ENCODE data around the gene ADGRL3. TPM values are rescaled to one million over a fixed set of nuclear protein-coding genes. Genes with fewer than 3 reads are reported as not detected.

Gene ADGRL3
- total RNA-seq, 1 donor from 2014 or later: 44.8 TPM

DNA sequence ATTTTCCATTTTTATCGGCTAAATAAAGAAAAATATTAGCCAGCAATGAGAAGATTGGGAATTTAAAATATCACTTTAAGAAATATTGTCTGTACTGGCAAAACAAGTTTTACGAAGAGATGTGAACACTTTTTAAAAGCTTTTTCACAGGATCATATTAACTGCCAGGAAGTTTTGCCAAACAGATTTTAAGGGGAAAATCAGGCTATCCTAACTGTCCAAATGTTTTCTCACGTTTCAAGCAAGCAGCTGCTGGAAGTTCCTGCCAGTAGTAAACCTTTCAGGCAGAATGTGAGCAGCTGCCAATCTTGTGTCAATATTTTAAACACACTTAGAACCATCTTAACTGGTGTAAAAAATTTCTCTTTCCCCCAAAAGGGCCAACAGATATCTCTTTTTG lies 101.1 kb downstream of the ADGRL3 start:
- no peaks in the 10 kb centered on the region for H3K9me3 Mint-ChIP-seq (ENCODE audit: unreplicated experiment)
- no peak overlapping the region for H3K4me3 Mint-ChIP-seq (ENCODE audit: unreplicated experiment)
- H3K4me1 Mint-ChIP-seq (ENCODE audit: unreplicated experiment): peaks cover 19% of the 10 kb centered on the region

DNA sequence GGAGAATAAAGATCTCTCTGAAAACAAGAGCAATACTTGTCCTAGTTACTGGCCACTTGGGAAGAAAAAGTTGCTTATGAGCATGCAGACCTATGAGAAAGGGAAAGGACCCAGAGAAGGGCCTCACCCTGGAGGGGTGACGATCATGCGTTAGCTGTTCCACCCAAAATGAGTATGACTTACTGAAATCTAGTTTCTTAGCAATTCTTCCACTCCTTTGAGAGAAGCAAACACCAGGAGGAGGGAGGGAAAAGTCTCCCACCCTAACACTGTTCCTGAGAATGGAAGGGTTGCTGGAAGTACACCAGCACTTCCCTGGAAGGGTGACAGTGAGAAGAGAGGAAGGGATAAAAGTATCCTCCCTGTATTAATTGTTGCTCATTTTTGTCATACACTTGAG lies 107.9 kb downstream of the ADGRL3 start:
- H3K27me3 Mint-ChIP-seq (ENCODE audit: unreplicated experiment): no peaks in the 10 kb centered on the region
- no peak for DNase-seq (ENCODE audit: low spot score)
- no peak overlapping the region for H3K4me3 Mint-ChIP-seq (ENCODE audit: unreplicated experiment)
- no peaks in the 10 kb centered on the region for H3K36me3 Mint-ChIP-seq (ENCODE audit: low read depth, unreplicated experiment)
- no peaks in the 10 kb centered on the region for H3K9me3 Mint-ChIP-seq (ENCODE audit: unreplicated experiment)
- no peak overlapping the region for H3K27ac Mint-ChIP-seq (ENCODE audit: unreplicated experiment)
- TF ChIP-seq, protein P1, sequence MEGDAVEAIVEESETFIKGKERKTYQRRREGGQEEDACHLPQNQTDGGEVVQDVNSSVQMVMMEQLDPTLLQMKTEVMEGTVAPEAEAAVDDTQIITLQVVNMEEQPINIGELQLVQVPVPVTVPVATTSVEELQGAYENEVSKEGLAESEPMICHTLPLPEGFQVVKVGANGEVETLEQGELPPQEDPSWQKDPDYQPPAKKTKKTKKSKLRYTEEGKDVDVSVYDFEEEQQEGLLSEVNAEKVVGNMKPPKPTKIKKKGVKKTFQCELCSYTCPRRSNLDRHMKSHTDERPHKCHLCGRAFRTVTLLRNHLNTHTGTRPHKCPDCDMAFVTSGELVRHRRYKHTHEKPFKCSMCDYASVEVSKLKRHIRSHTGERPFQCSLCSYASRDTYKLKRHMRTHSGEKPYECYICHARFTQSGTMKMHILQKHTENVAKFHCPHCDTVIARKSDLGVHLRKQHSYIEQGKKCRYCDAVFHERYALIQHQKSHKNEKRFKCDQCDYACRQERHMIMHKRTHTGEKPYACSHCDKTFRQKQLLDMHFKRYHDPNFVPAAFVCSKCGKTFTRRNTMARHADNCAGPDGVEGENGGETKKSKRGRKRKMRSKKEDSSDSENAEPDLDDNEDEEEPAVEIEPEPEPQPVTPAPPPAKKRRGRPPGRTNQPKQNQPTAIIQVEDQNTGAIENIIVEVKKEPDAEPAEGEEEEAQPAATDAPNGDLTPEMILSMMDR (IDR thresholded peaks at IDR 0.05; ENCODE audit: unreplicated experiment): no peak
- peaks cover 24% of the 10 kb centered on the region for H3K4me1 Mint-ChIP-seq (ENCODE audit: unreplicated experiment)

More for the DNA sequence above, 101.1 kb downstream of the ADGRL3 start:
- no peak overlapping the region for H3K27ac Mint-ChIP-seq (ENCODE audit: unreplicated experiment)
- TF ChIP-seq, protein P1 (IDR thresholded peaks at IDR 0.05; ENCODE audit: unreplicated experiment): no peak
- H3K27me3 Mint-ChIP-seq (ENCODE audit: unreplicated experiment): no peaks in the 10 kb centered on the region
- H3K36me3 Mint-ChIP-seq (ENCODE audit: low read depth, unreplicated experiment): no peaks in the 10 kb centered on the region
- no peak for DNase-seq (ENCODE audit: low spot score)

DNA sequence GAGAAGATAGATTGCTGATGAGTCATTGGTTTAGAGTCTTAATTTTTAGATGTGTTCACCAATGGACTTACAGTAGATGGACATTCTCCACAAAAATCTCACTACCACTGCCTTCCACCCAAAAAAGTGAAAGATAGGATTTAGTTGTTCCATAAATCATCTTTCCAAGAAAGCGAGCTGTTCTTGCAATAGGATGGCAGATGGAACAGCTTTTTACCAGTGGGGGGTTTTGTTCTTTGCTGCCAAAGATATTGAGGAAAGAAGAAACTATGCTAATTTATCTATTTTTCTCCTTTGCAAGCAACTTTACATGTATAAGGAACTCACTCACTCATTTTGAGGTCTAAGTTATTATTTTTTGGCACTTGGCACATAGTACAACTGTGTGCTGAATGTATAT lies 109.5 kb downstream of the ADGRL3 start:
- DNase-seq (ENCODE audit: low spot score): no peak
- H3K4me3 Mint-ChIP-seq (ENCODE audit: unreplicated experiment): no peak overlapping the region
- TF ChIP-seq, protein P1 (IDR thresholded peaks at IDR 0.05; ENCODE audit: unreplicated experiment): no peak
- no peak overlapping the region for H3K27ac Mint-ChIP-seq (ENCODE audit: unreplicated experiment)
- H3K4me1 Mint-ChIP-seq (ENCODE audit: unreplicated experiment): peaks cover 15% of the 10 kb centered on the region
- H3K36me3 Mint-ChIP-seq (ENCODE audit: low read depth, unreplicated experiment): no peaks in the 10 kb centered on the region
- no peaks in the 10 kb centered on the region for H3K27me3 Mint-ChIP-seq (ENCODE audit: unreplicated experiment)
- no peaks in the 10 kb centered on the region for H3K9me3 Mint-ChIP-seq (ENCODE audit: unreplicated experiment)

DNA sequence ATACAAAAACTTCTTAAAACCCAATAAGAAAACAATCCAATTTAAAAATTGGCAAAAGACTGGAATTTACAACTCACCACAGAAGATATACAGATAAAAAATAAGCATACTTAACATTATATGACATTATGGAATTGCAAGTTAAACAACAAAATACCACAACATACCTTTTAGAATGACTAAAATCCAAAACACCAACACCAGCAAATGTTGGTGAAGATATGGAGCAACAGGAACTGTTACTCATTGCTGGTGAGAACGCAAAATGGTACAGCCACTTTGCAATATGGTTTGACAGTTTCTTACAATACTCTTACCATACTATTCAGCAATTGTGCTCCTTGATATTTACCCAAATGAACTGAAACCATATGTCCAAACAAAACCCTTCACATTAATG lies 112.4 kb downstream of the ADGRL3 start:
- TF ChIP-seq, protein P1 (IDR thresholded peaks at IDR 0.05; ENCODE audit: unreplicated experiment): no peak
- Mint-ChIP-seq H3K4me3 (ENCODE audit: unreplicated experiment) (no peak overlapping the region), H3K9me3 (ENCODE audit: unreplicated experiment) (no peaks in the 10 kb centered on the region), H3K36me3 (ENCODE audit: low read depth, unreplicated experiment) (no peaks in the 10 kb centered on the region), H3K4me1 (ENCODE audit: unreplicated experiment) (peaks cover 15% of the 10 kb centered on the region), H3K27me3 (ENCODE audit: unreplicated experiment) (no peaks in the 10 kb centered on the region), H3K27ac (ENCODE audit: unreplicated experiment) (no peak overlapping the region)
- DNase-seq (ENCODE audit: low spot score): no peak

DNA sequence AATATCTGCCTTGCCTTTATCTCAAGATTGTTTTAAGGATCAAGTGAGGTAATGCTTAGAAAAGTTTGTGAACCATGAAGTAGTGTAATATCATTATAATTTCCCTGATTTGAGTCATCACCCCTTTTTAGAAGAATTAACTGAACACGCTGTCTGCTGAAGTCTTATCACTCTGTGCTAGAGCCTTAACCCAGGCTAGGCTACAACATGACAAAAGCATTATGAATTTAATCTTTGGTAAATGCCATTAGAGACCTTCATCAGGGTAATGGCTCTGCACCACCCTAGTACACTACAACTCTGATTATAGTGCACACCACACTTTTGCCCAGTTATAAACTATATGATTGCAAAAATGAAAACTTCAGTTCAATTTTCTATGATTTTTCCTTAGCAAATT lies 118.3 kb downstream of the ADGRL3 start:
- no peak for DNase-seq (ENCODE audit: low spot score)
- Mint-ChIP-seq H3K4me1 (ENCODE audit: unreplicated experiment) (peaks cover 25% of the 10 kb centered on the region), H3K36me3 (ENCODE audit: low read depth, unreplicated experiment) (peaks cover 13% of the 10 kb centered on the region), H3K9me3 (ENCODE audit: unreplicated experiment) (peaks cover 3% of the 10 kb centered on the region), H3K27ac (ENCODE audit: unreplicated experiment) (no peak overlapping the region), H3K27me3 (ENCODE audit: unreplicated experiment) (peaks cover 6% of the 10 kb centered on the region), H3K4me3 (ENCODE audit: unreplicated experiment) (no peak overlapping the region)
- TF ChIP-seq, protein P1 (IDR thresholded peaks at IDR 0.05; ENCODE audit: unreplicated experiment): no peak

All from endothelial cell (in vitro differentiated cells).